H1 (cell line): Measurements from ENCODE around the gene STEAP1B. TPM values are rescaled to one million over a fixed set of nuclear protein-coding genes. Genes with fewer than 3 reads are reported as not detected.

Experiments
- CTCF ChIA-PET: fragments of 300-600 bp; sonication (Branson Sonifier 250); formaldehyde crosslinking; loops from one replicate; lab custom pipeline; 2021; ENCODE audit not compliant: partially characterized antibody; lab: Charles Lee
- POLR2A ChIA-PET: fragments of 300-600 bp; sonication (Branson Sonifier 250); formaldehyde crosslinking; loops from one replicate; lab custom pipeline; 2021; ENCODE audit warnings: inconsistent platforms; ENCODE audit not compliant: partially characterized antibody; lab: Charles Lee
- DNase-seq, 2 experiments: peaks; one replicate each; pipeline versions ENCODE4 v3.0.0 to v3.0.0-alpha.2; 2010 to 2022; ENCODE audit warnings: low spot score in 2 of 2, low read depth in 1 of 2, mixed read lengths in 1 of 2
- FAIRE-seq: peaks from 2 replicates; lab custom pipeline; 2011; peaks lifted over from hg19 to GRCh38; lab: Jason Lieb, UNC
- H2AFZ ChIP-seq: 2 replicates; pipeline ENCODE4 v1.8.1; 2012; ENCODE audit warnings: low read length, inconsistent platforms
- H2AK5ac ChIP-seq: 2 replicates; pipeline ENCODE4 v1.6.1; 2013; ENCODE audit warnings: low read depth, low read length
- H2BK120ac ChIP-seq: replicated peaks from 2 replicates; pipeline ENCODE3; 2013; ENCODE audit warnings: low read depth, low read length, inconsistent platforms
- H2BK12ac ChIP-seq: 2 replicates; pipeline ENCODE4 v1.6.1; 2013; ENCODE audit warnings: low read depth, low read length
- H2BK15ac ChIP-seq: 2 replicates; pipeline ENCODE4 v1.6.1; 2013; ENCODE audit warnings: low read length
- H2BK20ac ChIP-seq: 2 replicates; pipeline ENCODE4 v1.6.1; 2013; ENCODE audit warnings: low read length
- H2BK5ac ChIP-seq: 2 replicates; pipeline ENCODE4 v1.6.1; 2013; ENCODE audit warnings: low read depth, low read length
- H3K14ac ChIP-seq: 2 replicates; pipeline ENCODE4 v1.6.1; 2013; ENCODE audit warnings: inconsistent platforms; ENCODE audit not compliant: insufficient read length
- H3K18ac ChIP-seq: 2 replicates; pipeline ENCODE4 v1.6.1; 2013; ENCODE audit warnings: low read length; ENCODE audit errors: extremely low read depth
- H3K23ac ChIP-seq: 2 replicates; pipeline ENCODE4 v1.6.1; 2013; ENCODE audit warnings: inconsistent platforms; ENCODE audit not compliant: insufficient read length
- H3K23me2 ChIP-seq: 2 replicates; pipeline ENCODE4 v1.6.1; 2013; ENCODE audit warnings: low read depth, low read length
- H3K27ac ChIP-seq: 2 replicates; pipeline ENCODE4 v1.6.1; 2011; ENCODE audit warnings: low read depth, low read length, inconsistent platforms
- H3K27me3 ChIP-seq, 4 experiments: replicated peaks in 1 of 4; 1 replicate in 1 of 4; 2 replicates in 3 of 4; pipeline versions ENCODE4 v1.6.1 to v1.8.1; 2011 to 2013; ENCODE audit warnings: low read length in 3 of 4, mild to moderate bottlenecking in 3 of 4, inconsistent platforms in 2 of 4, mixed read lengths in 2 of 4, moderate library complexity in 1 of 4; ENCODE audit not compliant: control insufficient read depth in 3 of 4, insufficient read depth in 3 of 4; ENCODE audit errors: extremely low read depth in 1 of 4
- H3K36me3 ChIP-seq, 4 experiments: 2 replicates each; pipeline versions ENCODE4 v1.6.1 to v1.8.1; 2011 to 2013; ENCODE audit warnings: mild to moderate bottlenecking in 4 of 4, low read length in 3 of 4, moderate library complexity in 2 of 4, control low read depth in 1 of 4, inconsistent platforms in 1 of 4; ENCODE audit not compliant: insufficient read depth in 4 of 4, control insufficient read depth in 2 of 4
- H3K4ac ChIP-seq: replicated peaks from 2 replicates; pipeline ENCODE3; 2013; ENCODE audit warnings: low read length, low read depth, mixed read lengths, inconsistent platforms; ENCODE audit not compliant: insufficient read length
- H3K4me1 ChIP-seq, 4 experiments: replicated peaks in 1 of 4; 1 replicate in 1 of 4; 2 replicates in 3 of 4; pipeline versions ENCODE4 v1.6.1 to v1.8.1; 2011 to 2013; ENCODE audit warnings: low read length in 3 of 4, inconsistent platforms in 2 of 4, mixed read lengths in 1 of 4; ENCODE audit not compliant: insufficient read depth in 4 of 4, control insufficient read depth in 3 of 4
- H3K4me2 ChIP-seq, 2 experiments: 2 replicates each; pipeline versions ENCODE4 v1.6.1 to v1.8.1; 2011 to 2013; ENCODE audit warnings: low read depth in 2 of 2, low read length in 2 of 2, control low read depth in 1 of 2, inconsistent platforms in 1 of 2, mild to moderate bottlenecking in 1 of 2; ENCODE audit not compliant: insufficient read depth in 1 of 2
- H3K4me3 ChIP-seq, 4 experiments: fragments of 200-600, 300-600 bp in 1 of 4; sonication (generic), shearing (Covaris generic), sonication (Bioruptor Twin) in 1 of 4; 2 replicates each; pipeline versions ENCODE4 v1.5.1 to v1.8.1; 2011 to 2016; ENCODE audit warnings: low read length in 4 of 4, low read depth in 3 of 4, control low read depth in 2 of 4, inconsistent platforms in 2 of 4, mild to moderate bottlenecking in 2 of 4, mixed read lengths in 1 of 4, moderate library complexity in 1 of 4; ENCODE audit not compliant: insufficient read depth in 2 of 4; ENCODE audit errors: extremely low read depth in 1 of 4
- H3K56ac ChIP-seq: replicated peaks from 2 replicates; pipeline ENCODE3; 2013; ENCODE audit warnings: low read depth, mild to moderate bottlenecking, mixed read lengths, low read length, inconsistent platforms; ENCODE audit not compliant: insufficient read length
- H3K79me1 ChIP-seq: 2 replicates; pipeline ENCODE4 v1.6.1; 2013; ENCODE audit warnings: low read depth, low read length, control low read depth
- H3K79me2 ChIP-seq, 2 experiments: 2 replicates each; pipeline versions ENCODE4 v1.6.1 to v1.8.1; 2012 to 2013; ENCODE audit warnings: low read length in 2 of 2, mild to moderate bottlenecking in 2 of 2, inconsistent platforms in 1 of 2; ENCODE audit not compliant: insufficient read depth in 2 of 2, control insufficient read depth in 1 of 2
- H3K9ac ChIP-seq, 4 experiments: replicated peaks in 1 of 4; 1 replicate in 1 of 4; 2 replicates in 3 of 4; pipeline versions ENCODE4 v1.6.1 to v1.8.1; 2011 to 2013; ENCODE audit warnings: low read depth in 3 of 4, low read length in 3 of 4, control low read depth in 2 of 4, mild to moderate bottlenecking in 2 of 4, moderate library complexity in 2 of 4, inconsistent platforms in 1 of 4; ENCODE audit errors: extremely low read depth in 1 of 4
- H3K9me3 ChIP-seq, 2 experiments: 2 replicates each; pipeline versions ENCODE4 v1.6.1 to v1.8.1; 2012 to 2013; ENCODE audit warnings: mild to moderate bottlenecking in 2 of 2, moderate library complexity in 2 of 2, control low read depth in 1 of 2, inconsistent platforms in 1 of 2, low read depth in 1 of 2, low read length in 1 of 2, mixed read lengths in 1 of 2; ENCODE audit not compliant: insufficient read depth in 2 of 2
- H4K20me1 ChIP-seq, 2 experiments: replicated peaks in 1 of 2; 2 replicates each; pipeline versions ENCODE3 to v1.8.1; 2011 to 2013; ENCODE audit warnings: inconsistent platforms in 2 of 2, low read length in 2 of 2, mild to moderate bottlenecking in 1 of 2; ENCODE audit not compliant: insufficient read depth in 2 of 2, control insufficient read depth in 1 of 2
- H4K5ac ChIP-seq: 2 replicates; pipeline ENCODE4 v1.6.1; 2013; ENCODE audit warnings: low read length, low read depth, mixed read lengths, inconsistent platforms; ENCODE audit not compliant: insufficient read length
- H4K8ac ChIP-seq: 2 replicates; pipeline ENCODE4 v1.8.0; 2013; ENCODE audit warnings: mild to moderate bottlenecking, moderate library complexity, low read length, inconsistent platforms; ENCODE audit not compliant: insufficient read depth; ENCODE audit errors: extremely low read depth
- H4K91ac ChIP-seq: replicated peaks from 2 replicates; pipeline ENCODE3; 2013; ENCODE audit warnings: low read length, mixed read lengths, inconsistent platforms; ENCODE audit not compliant: insufficient read length
- BCL11A ChIP-seq, 2 experiments: IDR thresholded peaks; one replicate each; pipeline ENCODE4 v1.6.1; 2011; ENCODE audit warnings: low read depth in 2 of 2, low read length in 2 of 2, mild to moderate bottlenecking in 2 of 2
- BRCA1 ChIP-seq: IDR thresholded peaks from 2 replicates; pipeline ENCODE4 v1.6.1; 2012; ENCODE audit warnings: low read depth, low read length, improper control_type of control experiment
- CEBPB ChIP-seq: IDR thresholded peaks from 2 replicates; pipeline ENCODE4 v1.6.1; 2012; ENCODE audit warnings: low read depth, low read length
- CHD2 ChIP-seq: IDR thresholded peaks from 2 replicates; pipeline ENCODE4 v1.6.1; 2012; ENCODE audit warnings: low read length, improper control_type of control experiment
- EZH2 ChIP-seq: fragments of 200-600 bp; sonication (generic); IDR thresholded peaks from 2 replicates; pipeline ENCODE4 v1.7.1; 2012; ENCODE audit warnings: low read depth, mild to moderate bottlenecking, moderate library complexity, low read length, inconsistent platforms; ENCODE audit not compliant: severe bottlenecking
- KDM4A ChIP-seq: IDR thresholded peaks from one replicate; pipeline ENCODE4 v1.7.1; 2012; ENCODE audit warnings: low read depth, mild to moderate bottlenecking, moderate library complexity, low read length, inconsistent platforms; ENCODE audit not compliant: severe bottlenecking
- POU5F1 ChIP-seq: IDR thresholded peaks from 2 replicates; pipeline ENCODE4 v1.6.1; 2011; ENCODE audit warnings: low read depth, mild to moderate bottlenecking, low read length, moderate library complexity
- RAD21 ChIP-seq, 2 experiments: IDR thresholded peaks in 1 of 2; conservative IDR thresholded peaks in 1 of 2; 2 replicates each; pipeline ENCODE4 v1.6.1; 2011; ENCODE audit warnings: low read depth in 2 of 2, low read length in 2 of 2, improper control_type of control experiment in 1 of 2, inconsistent platforms in 1 of 2, mild to moderate bottlenecking in 1 of 2, moderate library complexity in 1 of 2
- SAP30 ChIP-seq: fragments of 300-600 bp; sonication (generic); IDR thresholded peaks from 2 replicates; pipeline ENCODE4 v1.7.1; 2012; ENCODE audit warnings: low read length, moderate library complexity, mild to moderate bottlenecking, inconsistent platforms; ENCODE audit not compliant: insufficient read depth, insufficient replicate concordance
- SP1 ChIP-seq: IDR thresholded peaks from 2 replicates; pipeline ENCODE4 v1.6.1; 2011; ENCODE audit warnings: low read depth, low read length
- WGBS, 2 experiments: shearing (Covaris generic) in 1 of 2; methylation state at CpG; one replicate each; pipeline versions ENCODE4 v1.1.6 to v1.1.7; 2013 to 2015; ENCODE audit warnings: low lambda C conversion rate in 2 of 2, mixed read lengths in 2 of 2, inconsistent platforms in 1 of 2, low coverage in 1 of 2, missing lambda C conversion rate in 1 of 2; ENCODE audit not compliant: insufficient replicate concordance in 2 of 2, insufficient coverage in 1 of 2, insufficient read length in 1 of 2; ENCODE audit errors: extremely low coverage in 1 of 2, missing lambda C conversion rate in 1 of 2; 5-methylcytosine and 5-hydroxymethylcytosine counted together
- polyA plus RNA-seq, 7 experiments: library from polyadenylated mRNA; depleted of rRNA in 3 of 7; stranded (reverse) in 5 of 7; unstranded in 2 of 7; fragments of >200 nt in 5 of 7; fragments of 200-250 nt in 2 of 7; gene quantifications; 1 replicate in 5 of 7; 2 replicates in 1 of 7; 4 replicates in 1 of 7; pipeline versions ENCODE4 v1.2.1 to v1.2.3, GENCODE V29; 2011 to 2013; ENCODE audit warnings: missing spikeins in 2 of 7, mixed read lengths in 2 of 7
- total RNA-seq: library from RNA; stranded (reverse); fragmentation: NEBNext Ultra II Directional; extraction: Animal tissue kit (Norgen Biotek cat#: 25700); gene quantifications from 2 replicates; pipeline ENCODE4 v1.2.1, GENCODE V29; 2021
- TF ChIP-seq, protein P1 (sequence below): IDR thresholded peaks from 2 replicates; pipeline ENCODE4 v1.6.1; 2012; ENCODE audit warnings: inconsistent platforms
- TF ChIP-seq, protein P2 (sequence below): IDR thresholded peaks from 2 replicates; pipeline ENCODE4 v1.6.1; 2011; ENCODE audit warnings: low read length, improper control_type of control experiment

Gene STEAP1B
- total and polyA plus RNA-seq, 2 of the 8 experiments (the other 6 are each of a cell fraction or from before 2014, with no cell fraction given), result 5.4 to 8.7 TPM

GRCh38 chr7:22427104-22427503 lies 72.9 kb downstream of the STEAP1B start:
- no peaks in the 10 kb centered on the region for H3K23me2 ChIP-seq
- no peak overlapping the region for H4K8ac ChIP-seq
- no peak overlapping the region for H2AFZ ChIP-seq
- H3K4ac ChIP-seq, result no peak overlapping the region
- ChIA-PET CTCF (interaction anchor here (0.8 to 1.2 kb wide), 4 partner anchors 8 to 410 kb away, joined by 3 to 4 read pairs (median 4); no protein-coding TSS in a partner anchor), POLR2A (no interaction called here)
- peak overlapping the region; percentile 82 for H2AK5ac ChIP-seq
- no peaks in the 10 kb centered on the region for H3K79me2 ChIP-seq
- no peak overlapping the region for H3K4me2 ChIP-seq
- no peaks in the 10 kb centered on the region for H3K4me1 ChIP-seq
- H3K4me3 ChIP-seq, result no peak overlapping the region
- peak overlapping the region; percentile 43; the same call in 1 of the 2 replicates for H2BK12ac ChIP-seq
- no peak overlapping the region for H3K23ac ChIP-seq
- H4K5ac ChIP-seq, result no peak overlapping the region
- H3K36me3 ChIP-seq, result no peaks in the 10 kb centered on the region
- H3K9me3 ChIP-seq, result no peaks in the 10 kb centered on the region
- H4K20me1 ChIP-seq, result no peaks in the 10 kb centered on the region
- no peaks in the 10 kb centered on the region; a peak in 1 of 7 replicates for H3K27me3 ChIP-seq
- FAIRE-seq (no peak), DNase-seq (no peak)
- 86% methylated on average over 3 of the region's 3 CpGs; no CpG with 5 or more reads in 1 of the 2 experiments for WGBS, 2 experiments
- TF ChIP-seq BRCA1 (no peak), CEBPB (no peak), KDM4A (no peak), EZH2 (no peak), SP1 (no peak), BCL11A (IDR thresholded peaks at IDR 0.05; ENCODE audit: low read depth in 2 of 2, low read length in 2 of 2) (no peak), POU5F1 (no peak), SAP30 (no peak), RAD21 (IDR thresholded peaks at IDR 0.05 in 1 of 2, conservative IDR thresholded peaks at IDR 0.05 in 1 of 2; ENCODE audit: low read depth in 2 of 2, low read length in 2 of 2) (no peak), CHD2 (no peak)
- TF ChIP-seq, protein P1, sequence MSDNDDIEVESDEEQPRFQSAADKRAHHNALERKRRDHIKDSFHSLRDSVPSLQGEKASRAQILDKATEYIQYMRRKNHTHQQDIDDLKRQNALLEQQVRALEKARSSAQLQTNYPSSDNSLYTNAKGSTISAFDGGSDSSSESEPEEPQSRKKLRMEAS, result no peak
- TF ChIP-seq, protein P2, sequence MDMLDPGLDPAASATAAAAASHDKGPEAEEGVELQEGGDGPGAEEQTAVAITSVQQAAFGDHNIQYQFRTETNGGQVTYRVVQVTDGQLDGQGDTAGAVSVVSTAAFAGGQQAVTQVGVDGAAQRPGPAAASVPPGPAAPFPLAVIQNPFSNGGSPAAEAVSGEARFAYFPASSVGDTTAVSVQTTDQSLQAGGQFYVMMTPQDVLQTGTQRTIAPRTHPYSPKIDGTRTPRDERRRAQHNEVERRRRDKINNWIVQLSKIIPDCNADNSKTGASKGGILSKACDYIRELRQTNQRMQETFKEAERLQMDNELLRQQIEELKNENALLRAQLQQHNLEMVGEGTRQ, result no peak
- no peak overlapping the region for H2BK120ac ChIP-seq
- no peak overlapping the region for H3K14ac ChIP-seq
- H3K56ac ChIP-seq, result no peak overlapping the region
- no peak overlapping the region; the same call in 1 of the 2 replicates for H2BK20ac ChIP-seq
- H4K91ac ChIP-seq, result no peak overlapping the region
- H3K9ac ChIP-seq, result no peak overlapping the region
- H3K79me1 ChIP-seq, result no peaks in the 10 kb centered on the region
- no peak overlapping the region for H3K18ac ChIP-seq
- no peak overlapping the region for H3K27ac ChIP-seq
- H2BK15ac ChIP-seq, result no peak overlapping the region
- no peak overlapping the region for H2BK5ac ChIP-seq
